Memory B cell (primary cell): Measurements from ENCODE around the gene CCDC186.
"Not testable (repeated sequence)": the region's sequence is repeated elsewhere in the genome, so short reads cannot be mapped to it uniquely, and the experiment has no call there.

Experiments
- ATAC-seq: fragments of 150-1000 bp; cut with Tn5 transposase; 2 replicates; pipeline ENCODE4 v1.10.0; 2021; ENCODE audit warnings: low read depth, mild to moderate bottlenecking, moderate library complexity
- DNase-seq, 2 donors: peaks; one replicate each; pipeline ENCODE4 v3.0.0; 2022; ENCODE audit warnings: low spot score in 2 of 2
- H3K27ac Mint-ChIP-seq: one replicate; pipeline ENCODE4 v1.8.0; 2022; ENCODE audit warnings: mild to moderate bottlenecking, moderate library complexity, mixed read lengths
- H3K27me3 Mint-ChIP-seq: one replicate; pipeline ENCODE4 v1.8.0; 2022; ENCODE audit warnings: mixed read lengths
- H3K36me3 Mint-ChIP-seq: one replicate; pipeline ENCODE4 v1.8.0; 2022; ENCODE audit warnings: mild to moderate bottlenecking, mixed read lengths
- H3K4me1 Mint-ChIP-seq: one replicate; pipeline ENCODE4 v1.8.0; 2022; ENCODE audit warnings: mixed read lengths
- H3K4me3 Mint-ChIP-seq: one replicate; pipeline ENCODE4 v1.8.0; 2022; ENCODE audit warnings: mild to moderate bottlenecking, moderate library complexity, mixed read lengths
- H3K9me3 Mint-ChIP-seq: one replicate; pipeline ENCODE4 v1.8.0; 2022; ENCODE audit warnings: mixed read lengths

Gene CCDC186

DNA sequence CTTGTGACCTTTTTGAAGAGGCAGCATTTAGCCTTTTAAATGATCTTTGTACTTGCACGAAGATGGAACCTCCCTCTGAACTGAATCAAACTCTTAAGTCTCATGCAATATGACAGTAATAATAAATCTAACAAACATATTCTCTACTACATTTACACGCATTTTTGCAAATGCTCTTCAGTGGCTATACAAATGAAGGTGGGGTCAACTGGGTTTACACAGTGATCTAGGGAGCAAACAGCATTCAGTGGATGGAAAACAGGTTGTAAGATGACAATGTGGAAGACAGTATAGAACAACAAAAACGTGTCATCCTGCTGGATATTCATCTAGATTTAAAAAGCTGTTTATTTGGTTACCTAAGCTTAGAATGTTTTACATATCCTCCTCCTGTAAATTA is 7.5 kb downstream of the CCDC186 start:
- peaks cover 3% of the 10 kb centered on the region for H3K9me3 Mint-ChIP-seq
- ATAC-seq (no peak), DNase-seq (no peak)
- H3K27ac Mint-ChIP-seq = no peak overlapping the region
- no peak overlapping the region for H3K4me3 Mint-ChIP-seq
- peaks cover 17% of the 10 kb centered on the region for H3K4me1 Mint-ChIP-seq
- H3K27me3 Mint-ChIP-seq = no peaks in the 10 kb centered on the region
- peaks cover 31% of the 10 kb centered on the region for H3K36me3 Mint-ChIP-seq

DNA sequence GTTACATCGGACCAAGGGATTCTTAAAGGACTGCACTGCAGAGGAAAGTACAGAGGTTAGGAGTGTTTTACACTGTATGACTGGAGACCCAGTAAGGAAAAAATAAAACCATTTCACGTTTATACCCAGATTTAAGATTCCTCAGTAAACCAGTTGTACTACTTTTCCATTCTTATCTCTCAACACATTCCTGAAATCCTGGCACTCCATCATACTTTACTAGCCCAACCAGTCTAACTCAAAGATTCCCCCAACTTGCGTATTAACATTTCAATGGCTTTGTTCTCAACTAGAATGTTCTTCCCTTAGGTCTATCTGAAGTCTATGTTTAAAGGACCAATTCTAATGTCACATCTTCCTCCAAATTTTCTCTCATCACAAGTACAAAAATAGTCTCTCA is 8.0 kb downstream of the CCDC186 start:
- H3K9me3 Mint-ChIP-seq = peaks cover 3% of the 10 kb centered on the region
- ATAC-seq = no peak
- no peak for DNase-seq
- no peak overlapping the region for H3K4me3 Mint-ChIP-seq
- peaks cover 33% of the 10 kb centered on the region for H3K36me3 Mint-ChIP-seq
- H3K4me1 Mint-ChIP-seq = peaks cover 21% of the 10 kb centered on the region
- no peaks in the 10 kb centered on the region for H3K27me3 Mint-ChIP-seq
- no peak overlapping the region for H3K27ac Mint-ChIP-seq

DNA sequence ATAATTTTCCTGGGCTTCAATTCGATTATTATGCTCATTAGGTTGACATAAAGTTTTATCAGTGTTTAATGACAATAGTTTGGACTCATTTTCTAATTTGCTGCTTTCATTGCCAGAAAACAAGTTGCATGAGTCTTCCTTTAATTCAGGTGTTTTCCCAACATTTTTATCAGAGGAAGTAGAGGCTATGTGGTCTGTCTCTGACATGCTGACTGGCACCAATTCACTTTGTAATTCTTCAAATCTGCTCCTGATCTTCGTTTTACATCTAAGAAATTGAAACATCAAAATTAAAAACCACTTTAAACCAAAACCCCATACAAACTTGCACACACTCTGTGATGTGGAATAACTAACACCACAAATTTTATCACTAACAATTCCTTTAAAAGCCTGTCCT is 10.9 kb downstream of the CCDC186 start:
- DNase-seq = no peak
- peaks cover 18% of the 10 kb centered on the region for H3K4me1 Mint-ChIP-seq

DNA sequence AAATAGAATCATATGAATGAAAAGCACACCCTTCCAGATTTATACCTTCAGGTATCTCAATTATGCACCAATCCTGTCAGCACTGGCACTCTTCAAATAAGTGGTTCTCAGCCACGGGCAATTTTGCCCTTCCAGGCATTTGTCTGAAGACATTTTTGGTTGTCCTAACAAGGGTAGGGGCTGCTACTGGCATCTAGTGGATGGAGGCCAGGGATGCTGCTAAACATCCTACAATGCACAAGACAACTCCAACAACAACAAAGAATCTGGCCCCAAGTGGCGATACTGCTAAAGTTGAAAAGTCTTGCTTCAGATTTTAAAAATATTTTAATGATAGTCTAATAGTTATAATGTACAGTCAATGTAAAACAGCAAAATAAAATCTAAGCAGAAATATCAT is 16.1 kb downstream of the CCDC186 start:
- Mint-ChIP-seq H3K27ac (no peak overlapping the region), H3K4me1 (peaks cover 9% of the 10 kb centered on the region), H3K36me3 (peaks cover 30% of the 10 kb centered on the region), H3K9me3 (no peaks in the 10 kb centered on the region), H3K27me3 (no peaks in the 10 kb centered on the region), H3K4me3 (no peak overlapping the region)
- DNase-seq (no peak), ATAC-seq (no peak)

More for the DNA sequence above, 10.9 kb downstream of the CCDC186 start:
- Mint-ChIP-seq H3K9me3 (peaks cover 1% of the 10 kb centered on the region), H3K27me3 (no peaks in the 10 kb centered on the region), H3K36me3 (peaks cover 25% of the 10 kb centered on the region), H3K4me3 (no peak overlapping the region), H3K27ac (no peak overlapping the region)
- no peak for ATAC-seq

DNA sequence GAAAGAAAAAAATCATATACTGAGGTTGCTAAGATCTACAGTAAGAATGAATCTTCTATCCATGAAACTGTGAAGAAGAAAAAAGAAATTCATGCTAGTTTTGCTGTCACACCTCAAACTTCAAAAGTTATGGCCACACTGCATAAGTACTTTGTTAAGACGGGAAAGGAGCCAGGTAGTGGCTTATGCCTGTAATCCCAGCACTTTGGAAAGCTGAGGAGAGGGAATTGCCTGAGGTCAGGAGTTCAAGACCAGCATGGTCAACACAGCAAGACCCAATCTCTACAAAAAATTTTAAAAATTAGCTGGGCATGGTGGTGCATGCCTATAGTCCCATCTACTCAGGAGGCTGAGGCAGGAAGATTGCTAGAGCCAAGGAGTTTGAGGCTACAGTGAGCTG is 22.1 kb downstream of the CCDC186 start:
- no peak for DNase-seq
- Mint-ChIP-seq H3K4me3 (no peak overlapping the region), H3K4me1 (peaks cover 2% of the 10 kb centered on the region), H3K27ac (no peak overlapping the region), H3K27me3 (no peaks in the 10 kb centered on the region), H3K9me3 (no peaks in the 10 kb centered on the region), H3K36me3 (peaks cover 51% of the 10 kb centered on the region)
- ATAC-seq = no peak

DNA sequence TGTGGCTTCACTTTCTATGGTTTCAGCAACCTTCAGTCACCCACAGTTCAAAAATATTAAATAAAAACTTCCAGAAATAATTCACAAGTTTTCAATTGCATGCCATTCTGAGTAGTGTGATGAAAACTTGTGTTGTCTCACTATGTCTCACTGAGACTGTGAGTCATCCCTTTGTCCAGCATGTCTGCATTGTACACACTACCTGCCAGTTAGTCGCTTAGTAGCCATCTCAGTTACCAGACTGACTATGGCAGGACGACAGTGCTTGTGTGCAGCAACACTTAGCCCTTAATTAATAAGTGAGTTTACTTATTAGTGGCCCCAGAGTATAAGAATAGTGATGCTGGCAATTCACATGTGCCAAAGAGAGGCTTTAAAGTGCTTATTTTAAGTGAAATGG is 22.5 kb downstream of the CCDC186 start:
- no peak for ATAC-seq
- H3K36me3 Mint-ChIP-seq = peaks cover 49% of the 10 kb centered on the region
- no peaks in the 10 kb centered on the region for H3K9me3 Mint-ChIP-seq
- DNase-seq = no peak
- no peak overlapping the region for H3K27ac Mint-ChIP-seq
- no peaks in the 10 kb centered on the region for H3K27me3 Mint-ChIP-seq
- peaks cover 2% of the 10 kb centered on the region for H3K4me1 Mint-ChIP-seq
- H3K4me3 Mint-ChIP-seq = no peak overlapping the region

DNA sequence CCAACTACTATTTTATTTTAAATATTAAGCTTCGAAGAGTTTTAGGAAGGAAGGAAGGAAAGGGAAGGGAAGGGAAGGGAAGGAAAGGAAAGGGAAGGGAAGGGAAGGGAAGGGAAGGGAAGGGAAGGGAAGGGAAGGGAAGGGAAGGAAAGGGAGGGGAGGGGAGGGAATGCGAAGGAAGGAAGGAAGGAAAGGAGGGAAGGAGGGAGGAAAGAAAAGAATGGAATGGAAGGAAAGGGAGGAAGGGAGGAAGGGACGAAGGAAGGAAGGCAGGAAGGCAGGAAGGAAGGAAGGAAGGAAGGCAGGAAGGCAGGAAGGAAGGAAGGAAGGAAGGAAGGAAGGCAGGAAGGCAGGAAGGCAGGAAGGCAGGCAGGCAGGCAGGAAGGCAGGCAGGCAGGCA is 24.5 kb downstream of the CCDC186 start:
- H3K4me1 Mint-ChIP-seq, DNase-seq, H3K4me3 Mint-ChIP-seq, H3K27ac Mint-ChIP-seq, ATAC-seq, H3K9me3 Mint-ChIP-seq, H3K27me3 Mint-ChIP-seq: not testable (repeated sequence)
- peaks cover 51% of the 10 kb centered on the region for H3K36me3 Mint-ChIP-seq

DNA sequence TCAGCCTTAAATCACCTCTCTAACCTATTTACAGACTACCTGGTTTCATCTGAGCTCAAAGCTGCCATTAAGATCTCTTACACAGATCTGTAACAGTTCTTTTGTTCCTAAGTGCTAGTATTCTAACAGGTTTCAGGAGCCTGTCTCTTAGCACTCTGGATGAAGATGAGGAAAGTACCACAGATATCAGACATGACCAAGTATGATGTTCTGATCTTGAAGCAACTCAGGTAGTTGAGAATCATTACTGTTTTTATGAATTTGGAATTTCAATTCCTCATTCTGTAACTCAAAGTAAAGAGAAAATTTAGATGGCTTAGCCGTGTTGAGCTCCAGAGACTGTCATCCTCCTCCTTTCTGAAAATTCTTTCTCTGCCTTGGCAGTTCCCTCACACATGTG is 30.8 kb downstream of the CCDC186 start:
- Mint-ChIP-seq H3K27me3 (no peaks in the 10 kb centered on the region), H3K36me3 (peaks cover 40% of the 10 kb centered on the region), H3K4me1 (peaks cover 3% of the 10 kb centered on the region), H3K27ac (peak overlapping the region; percentile 8), H3K4me3 (no peak overlapping the region), H3K9me3 (no peaks in the 10 kb centered on the region)
- ATAC-seq (no peak), DNase-seq (no peak)

DNA sequence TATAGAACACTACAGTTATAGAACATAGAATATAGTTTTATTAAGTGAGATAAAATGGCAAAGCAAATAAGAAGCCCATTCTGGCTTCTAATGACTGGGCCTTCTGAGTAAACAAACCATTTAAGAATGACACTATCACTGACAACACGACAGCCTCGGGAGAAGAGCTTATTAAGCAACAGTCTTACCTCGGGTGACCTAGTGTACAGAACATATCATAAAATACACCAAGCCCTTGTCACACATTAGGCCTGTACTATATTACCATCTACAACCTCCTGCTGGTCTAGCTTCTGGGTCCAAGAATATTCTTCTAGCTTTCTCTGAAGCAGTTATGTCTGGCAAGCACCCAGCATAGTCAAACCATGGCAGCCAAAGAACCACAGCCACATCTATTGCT is 32.0 kb downstream of the CCDC186 start:
- ATAC-seq = no peak
- Mint-ChIP-seq H3K27ac (no peak overlapping the region), H3K4me1 (peaks cover 3% of the 10 kb centered on the region), H3K4me3 (no peak overlapping the region), H3K27me3 (no peaks in the 10 kb centered on the region), H3K9me3 (no peaks in the 10 kb centered on the region), H3K36me3 (peaks cover 32% of the 10 kb centered on the region)
- no peak for DNase-seq

DNA sequence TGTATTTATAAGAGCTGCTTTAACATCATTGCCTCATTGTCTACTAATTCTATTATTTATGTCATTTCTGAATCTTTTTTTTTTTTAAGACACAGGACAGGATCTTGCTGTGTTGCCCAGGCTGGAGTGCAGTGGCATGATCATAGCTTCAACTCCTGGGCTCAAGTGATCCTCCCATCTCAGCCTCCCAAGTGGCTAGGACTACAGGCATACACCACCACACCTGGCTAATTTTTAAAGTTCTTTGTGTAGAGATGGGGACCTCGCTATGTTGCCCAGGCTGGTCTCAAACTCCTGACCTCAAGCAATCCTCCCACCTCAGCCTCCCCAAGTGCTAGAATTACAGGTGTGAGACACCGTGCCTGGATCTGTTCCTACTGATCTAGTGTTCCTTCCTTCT is 33.2 kb downstream of the CCDC186 start:
- H3K27me3 Mint-ChIP-seq, H3K4me1 Mint-ChIP-seq, DNase-seq, H3K9me3 Mint-ChIP-seq, H3K27ac Mint-ChIP-seq, H3K4me3 Mint-ChIP-seq, ATAC-seq: not testable (repeated sequence)
- H3K36me3 Mint-ChIP-seq = peaks cover 33% of the 10 kb centered on the region

DNA sequence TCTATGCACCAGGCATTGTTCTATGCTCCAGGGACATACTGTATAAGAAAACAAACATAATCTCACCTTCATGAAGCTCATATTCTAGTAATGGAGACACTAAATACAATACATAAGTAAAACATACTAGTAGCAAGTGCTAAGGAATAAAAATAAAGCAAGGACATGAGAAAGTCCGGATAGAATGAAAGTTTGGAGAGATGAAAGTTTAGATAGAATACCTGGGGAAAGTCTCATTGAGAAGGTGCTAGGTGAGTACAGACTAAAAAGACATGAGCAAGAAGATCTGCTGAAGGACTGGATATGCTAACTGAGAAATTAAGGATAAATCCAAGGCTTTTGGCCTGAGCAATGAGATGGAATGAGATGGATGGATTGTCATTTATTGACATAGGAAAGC is 34.0 kb downstream of the CCDC186 start:
- no peaks in the 10 kb centered on the region for H3K27me3 Mint-ChIP-seq
- ATAC-seq = no peak
- no peaks in the 10 kb centered on the region for H3K9me3 Mint-ChIP-seq
- no peak for DNase-seq
- peaks cover 32% of the 10 kb centered on the region for H3K36me3 Mint-ChIP-seq
- H3K4me3 Mint-ChIP-seq = no peak overlapping the region
- H3K27ac Mint-ChIP-seq = no peak overlapping the region
- H3K4me1 Mint-ChIP-seq = peaks cover 3% of the 10 kb centered on the region

DNA sequence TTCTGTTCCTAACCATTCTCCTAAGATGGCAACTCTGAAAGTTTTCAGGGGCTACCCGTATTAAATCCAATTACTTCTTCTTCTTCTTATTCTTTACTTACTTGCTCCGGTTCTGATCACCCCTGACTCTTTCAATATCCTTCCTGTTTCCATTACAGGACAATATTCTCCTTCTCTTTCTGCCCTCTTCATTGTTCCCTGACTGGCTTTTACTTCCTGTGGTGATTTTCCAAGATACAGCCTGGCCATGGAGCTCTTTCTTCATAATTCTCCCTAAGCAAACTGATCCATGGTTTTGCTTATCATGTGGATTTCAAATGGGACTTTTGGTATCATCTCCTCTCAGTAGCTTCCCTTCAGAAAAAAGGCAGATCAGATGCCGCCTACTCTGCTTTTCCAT is 35.4 kb downstream of the CCDC186 start:
- ATAC-seq (no peak), DNase-seq (no peak)
- H3K27ac Mint-ChIP-seq = no peak overlapping the region
- peaks cover 35% of the 10 kb centered on the region for H3K36me3 Mint-ChIP-seq
- no peaks in the 10 kb centered on the region for H3K27me3 Mint-ChIP-seq
- no peaks in the 10 kb centered on the region for H3K9me3 Mint-ChIP-seq
- H3K4me3 Mint-ChIP-seq = no peak overlapping the region
- H3K4me1 Mint-ChIP-seq = peaks cover 3% of the 10 kb centered on the region

DNA sequence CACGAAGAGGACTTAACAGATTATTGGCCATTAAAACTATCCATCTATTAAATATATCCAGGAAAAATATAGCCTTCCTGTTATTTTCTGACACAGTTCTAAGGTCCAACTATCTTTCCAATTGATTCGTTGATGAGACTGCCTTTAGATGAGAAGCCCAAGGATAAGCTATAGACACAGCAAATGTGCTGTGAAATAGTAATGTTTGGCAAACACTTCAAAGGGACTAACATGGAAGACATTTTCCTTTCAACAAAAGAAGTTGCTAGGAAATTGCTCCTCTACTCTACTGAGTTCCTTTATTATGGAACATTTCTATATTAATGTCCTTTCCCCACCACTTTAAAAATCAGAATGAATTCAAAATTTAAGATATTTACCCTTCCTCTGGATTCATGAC is 38.5 kb downstream of the CCDC186 start:
- H3K36me3 Mint-ChIP-seq = peaks cover 39% of the 10 kb centered on the region
- H3K4me3 Mint-ChIP-seq = no peak overlapping the region
- H3K27me3 Mint-ChIP-seq = no peaks in the 10 kb centered on the region
- peaks cover 16% of the 10 kb centered on the region for H3K4me1 Mint-ChIP-seq
- DNase-seq (no peak), ATAC-seq (no peak)
- H3K27ac Mint-ChIP-seq = peak overlapping the region; percentile 64
- no peaks in the 10 kb centered on the region for H3K9me3 Mint-ChIP-seq

DNA sequence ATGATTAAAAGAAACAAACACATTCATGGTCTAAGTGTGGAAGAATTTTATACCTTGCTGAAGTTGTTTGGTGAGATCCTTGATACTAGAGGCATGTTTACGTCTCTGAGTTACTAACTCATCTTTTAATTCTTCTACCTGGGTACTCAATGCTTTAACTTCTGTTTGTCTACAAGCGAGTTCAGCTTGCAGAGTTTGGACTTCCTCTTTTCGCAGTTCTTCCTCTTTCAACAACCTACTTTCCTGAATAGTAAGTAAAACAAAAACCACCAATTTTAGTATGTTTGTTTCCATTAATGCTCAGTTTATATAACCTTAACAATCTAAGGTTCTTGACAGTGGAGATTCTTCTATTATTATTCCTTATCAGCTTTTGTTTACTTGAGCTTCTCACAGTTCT is 42.9 kb downstream of the CCDC186 start:
- Mint-ChIP-seq H3K27me3 (no peaks in the 10 kb centered on the region), H3K4me3 (peak overlapping the region; percentile 5), H3K9me3 (no peaks in the 10 kb centered on the region), H3K27ac (peak overlapping the region; percentile 74), H3K4me1 (peaks cover 13% of the 10 kb centered on the region), H3K36me3 (peaks cover 39% of the 10 kb centered on the region)
- DNase-seq (peak in 1 of 2 donors; percentile 30), ATAC-seq (peak; percentile 99)

DNA sequence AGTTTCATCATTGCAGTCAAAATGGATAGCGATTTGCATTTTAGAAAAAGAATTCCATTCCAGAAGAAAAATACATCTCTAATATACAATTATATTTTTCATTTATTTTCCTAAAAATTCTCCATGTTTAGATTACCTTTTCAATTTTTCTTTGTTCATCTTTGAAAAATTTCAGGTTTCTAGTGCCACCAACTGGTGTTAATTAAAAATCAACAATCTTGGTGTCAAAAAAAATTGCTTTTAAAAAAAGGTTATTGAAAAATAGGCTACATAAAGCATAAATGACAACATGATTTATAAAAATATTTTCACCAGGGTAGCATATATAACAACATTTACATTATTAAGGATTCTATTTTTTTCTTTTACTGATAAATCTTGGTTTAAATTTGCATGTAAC is 53.0 kb downstream of the CCDC186 start:
- Mint-ChIP-seq H3K27ac (no peak overlapping the region), H3K36me3 (peaks cover 10% of the 10 kb centered on the region), H3K4me1 (no peaks in the 10 kb centered on the region), H3K4me3 (no peak overlapping the region), H3K9me3 (no peaks in the 10 kb centered on the region), H3K27me3 (no peaks in the 10 kb centered on the region)
- DNase-seq = no peak
- no peak for ATAC-seq

DNA sequence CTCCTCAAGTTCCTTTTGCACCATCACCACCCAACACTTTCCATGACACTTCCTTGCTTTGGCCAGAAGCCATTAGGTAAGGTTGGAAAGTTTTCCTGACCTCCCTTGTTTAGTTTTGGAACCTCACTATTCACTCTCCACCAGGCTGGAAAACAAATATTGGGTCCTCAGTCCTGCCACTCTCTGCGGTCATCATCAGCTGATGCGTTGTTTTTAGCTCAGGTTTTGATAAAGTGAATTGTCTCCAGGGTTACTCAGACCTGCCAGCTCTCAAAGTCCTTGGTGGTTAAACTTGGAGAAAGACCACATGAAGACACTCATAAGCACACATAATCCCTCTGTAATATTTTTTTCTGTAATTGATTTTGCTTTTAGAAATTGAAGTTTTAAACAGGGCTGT is 55.5 kb downstream of the CCDC186 start:
- H3K4me3 Mint-ChIP-seq = no peak overlapping the region
- ATAC-seq (no peak), DNase-seq (no peak)
- no peaks in the 10 kb centered on the region for H3K9me3 Mint-ChIP-seq
- H3K27me3 Mint-ChIP-seq = no peaks in the 10 kb centered on the region
- H3K27ac Mint-ChIP-seq = no peak overlapping the region
- H3K4me1 Mint-ChIP-seq = no peaks in the 10 kb centered on the region
- H3K36me3 Mint-ChIP-seq = peaks cover 4% of the 10 kb centered on the region
